Left ventricle myocardium inferior (tissue), 1 donor: ENCODE results near the gene ALKBH8. TPM values are rescaled to one million over a fixed set of nuclear protein-coding genes. Genes with fewer than 3 reads are reported as not detected.

Experiments
- DNase-seq: peaks from one replicate; pipeline ENCODE4 v3.0.0-alpha.2; 2020
- H3K27ac ChIP-seq: fragments of 200-600 bp; replicated peaks from 2 replicates; pipeline ENCODE4 v1.8.0; 2021
- H3K27me3 ChIP-seq: fragments of 200-600 bp; 2 replicates; pipeline ENCODE4 v1.8.0; 2021; ENCODE audit warnings: low read depth
- H3K36me3 ChIP-seq: fragments of 200-600 bp; 2 replicates; pipeline ENCODE4 v1.8.0; 2021
- H3K4me1 ChIP-seq: fragments of 200-600 bp; 2 replicates; pipeline ENCODE4 v1.8.0; 2021
- H3K4me3 ChIP-seq: fragments of 200-600 bp; 2 replicates; pipeline ENCODE4 v1.8.0; 2021; ENCODE audit warnings: mild to moderate bottlenecking, moderate library complexity
- H3K9me3 ChIP-seq: fragments of 200-600 bp; replicated peaks from 2 replicates; pipeline ENCODE4 v1.8.0; 2021
- CTCF ChIP-seq: fragments of 200-600 bp; IDR thresholded peaks from 2 replicates; pipeline ENCODE4 v1.8.0; 2021; ENCODE audit warnings: antibody characterized with exemption, mild to moderate bottlenecking, borderline replicate concordance
- intact Hi-C: fragments of 100-400 bp; cut with micrococcal nuclease; formaldehyde crosslinking; loops from one replicate; pipeline ENCODE4 v1.11.0; 2022
- total RNA-seq: library from RNA; stranded (reverse); fragmentation: NEBNext Ultra II Directional; extraction: Animal tissue kit (Norgen Biotek cat#: 25700); gene quantifications from one replicate; pipeline ENCODE4 v1.2.1, GENCODE V29; 2021
- donor health status: DM: no; HTN: yes; CAD: no; lungs with severe emphysema.

ALKBH8 gene
- total RNA-seq, 1 donor from 2014 or later: 6.7 TPM

- Histone ChIP-seq H3K36me3 (no peaks in the 10 kb centered on the region), H3K27me3 (peaks cover 91% of the 10 kb centered on the region), H3K4me3 (no peak overlapping the region), H3K9me3 (no peaks in the 10 kb centered on the region), H3K4me1 (no peaks in the 10 kb centered on the region), H3K27ac (no peak overlapping the region)
- DNase-seq: no peak
- no peak for TF ChIP-seq CTCF
- intact Hi-C loops: no loop called here
Observed at GRCh38 chr11:107605061-107606006, 39.8 kb upstream of the ALKBH8 start.

- intact Hi-C loops: no loop called here
- Histone ChIP-seq H3K36me3 (no peaks in the 10 kb centered on the region), H3K27me3 (peaks cover 83% of the 10 kb centered on the region), H3K4me3 (no peak overlapping the region), H3K4me1 (no peaks in the 10 kb centered on the region), H3K9me3 (no peaks in the 10 kb centered on the region), H3K27ac (no peak overlapping the region)
- DNase-seq: no peak
- TF ChIP-seq CTCF: peak; percentile 28
Observed at GRCh38 chr11:107598225-107599139, 32.9 kb upstream of the ALKBH8 start.

- Histone ChIP-seq H3K9me3 (no peaks in the 10 kb centered on the region), H3K27me3 (peaks cover 88% of the 10 kb centered on the region), H3K27ac (no peak overlapping the region), H3K4me3 (no peak overlapping the region), H3K4me1 (peaks cover 23% of the 10 kb centered on the region), H3K36me3 (no peaks in the 10 kb centered on the region)
- DNase-seq: no peak
- TF ChIP-seq CTCF: no peak
- intact Hi-C loops: no loop called here
Observed at GRCh38 chr11:107594736-107595135, 29.2 kb upstream of the ALKBH8 start.

GRCh38 chr11:107593951-107594350, 28.4 kb upstream of the ALKBH8 start:
- peaks cover 24% of the 10 kb centered on the region for H3K4me1 ChIP-seq
- no peaks in the 10 kb centered on the region for H3K9me3 ChIP-seq
- TF ChIP-seq CTCF: no peak
- H3K27ac ChIP-seq: no peak overlapping the region
- no peaks in the 10 kb centered on the region for H3K36me3 ChIP-seq
- DNase-seq: no peak
- intact Hi-C loops: no loop called here
- H3K27me3 ChIP-seq: peaks cover 95% of the 10 kb centered on the region
- H3K4me3 ChIP-seq: no peak overlapping the region

- Histone ChIP-seq H3K4me1 (peaks cover 24% of the 10 kb centered on the region), H3K27ac (no peak overlapping the region), H3K27me3 (peaks cover 95% of the 10 kb centered on the region), H3K36me3 (no peaks in the 10 kb centered on the region), H3K4me3 (no peak overlapping the region), H3K9me3 (no peaks in the 10 kb centered on the region)
- intact Hi-C loops: no loop called here
- no peak for DNase-seq
- no peak for TF ChIP-seq CTCF
Observed at GRCh38 chr11:107592813-107593212, 27.3 kb upstream of the ALKBH8 start.
